ENCODE measurements around the gene EPAS1.

DNA sequence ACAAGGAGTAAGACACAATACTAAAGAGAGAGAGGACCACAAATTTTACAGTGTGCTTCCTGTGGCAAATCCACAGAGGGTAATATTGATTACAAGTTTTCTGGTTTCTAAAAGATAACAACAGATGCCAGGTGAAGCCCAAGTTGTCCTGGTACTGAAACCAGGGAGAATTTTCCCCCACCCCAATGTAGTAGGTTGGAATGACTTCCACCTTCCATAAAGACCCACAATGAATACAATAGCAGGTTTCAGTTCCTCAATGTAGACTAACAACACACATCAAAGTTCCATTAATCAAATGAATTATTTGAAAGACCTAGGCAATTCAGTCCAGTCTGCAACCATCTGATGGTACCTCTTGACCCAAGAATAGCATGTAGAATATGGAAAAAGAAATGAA is 138.1 kb downstream of the EPAS1 start:
- TF ChIP-seq, protein P1, sequence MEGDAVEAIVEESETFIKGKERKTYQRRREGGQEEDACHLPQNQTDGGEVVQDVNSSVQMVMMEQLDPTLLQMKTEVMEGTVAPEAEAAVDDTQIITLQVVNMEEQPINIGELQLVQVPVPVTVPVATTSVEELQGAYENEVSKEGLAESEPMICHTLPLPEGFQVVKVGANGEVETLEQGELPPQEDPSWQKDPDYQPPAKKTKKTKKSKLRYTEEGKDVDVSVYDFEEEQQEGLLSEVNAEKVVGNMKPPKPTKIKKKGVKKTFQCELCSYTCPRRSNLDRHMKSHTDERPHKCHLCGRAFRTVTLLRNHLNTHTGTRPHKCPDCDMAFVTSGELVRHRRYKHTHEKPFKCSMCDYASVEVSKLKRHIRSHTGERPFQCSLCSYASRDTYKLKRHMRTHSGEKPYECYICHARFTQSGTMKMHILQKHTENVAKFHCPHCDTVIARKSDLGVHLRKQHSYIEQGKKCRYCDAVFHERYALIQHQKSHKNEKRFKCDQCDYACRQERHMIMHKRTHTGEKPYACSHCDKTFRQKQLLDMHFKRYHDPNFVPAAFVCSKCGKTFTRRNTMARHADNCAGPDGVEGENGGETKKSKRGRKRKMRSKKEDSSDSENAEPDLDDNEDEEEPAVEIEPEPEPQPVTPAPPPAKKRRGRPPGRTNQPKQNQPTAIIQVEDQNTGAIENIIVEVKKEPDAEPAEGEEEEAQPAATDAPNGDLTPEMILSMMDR (IDR thresholded peaks at IDR 0.05) = no peak
- no peak for TF ChIP-seq POLR2A (IDR thresholded peaks at IDR 0.05)

Data from adrenal gland (tissue), 5 donors.